DND-41 (cell line): ENCODE data around the gene SRP68.

Experiments used
- ATAC-seq: fragments of 200-7000 bp; cut with Tn5 transposase; 3 replicates; pipeline ENCODE4 v1.9.1; 2021; ENCODE audit warnings: low read depth; ENCODE audit not compliant: insufficient read depth
- DNase-seq: peaks from one replicate; pipeline ENCODE4 v3.0.0-alpha.2; 2020
- H2AFZ ChIP-seq: 2 replicates; pipeline ENCODE4 v1.6.0; 2012; ENCODE audit warnings: low read depth, low read length
- H3K27ac ChIP-seq: 2 replicates; pipeline ENCODE4 v1.5.1; 2012; ENCODE audit warnings: low read length, inconsistent platforms
- H3K27me3 ChIP-seq: fragments of 200-600 bp; sonication (generic); 2 replicates; pipeline ENCODE4 v1.6.0; 2012; ENCODE audit warnings: low read length, mild to moderate bottlenecking, inconsistent platforms; ENCODE audit not compliant: insufficient read depth, poor library complexity
- H3K36me3 ChIP-seq: 2 replicates; pipeline ENCODE4 v1.5.1; 2012; ENCODE audit warnings: low read length, inconsistent platforms; ENCODE audit not compliant: insufficient read depth
- H3K4me1 ChIP-seq: 2 replicates; pipeline ENCODE4 v1.5.1; 2012; ENCODE audit warnings: mild to moderate bottlenecking, low read length; ENCODE audit not compliant: insufficient read depth
- H3K4me2 ChIP-seq: 2 replicates; pipeline ENCODE4 v1.6.0; 2012; ENCODE audit warnings: mild to moderate bottlenecking, moderate library complexity, low read length, inconsistent platforms; ENCODE audit not compliant: insufficient read depth
- H3K4me3 ChIP-seq, 2 experiments: fragments of 200-600 bp in 1 of 2; shearing (Covaris generic) in 1 of 2; 2 replicates each; pipeline ENCODE4 v1.5.1; 2012 to 2016; ENCODE audit warnings: inconsistent platforms in 2 of 2, low read length in 2 of 2, mild to moderate bottlenecking in 2 of 2, low read depth in 1 of 2, moderate library complexity in 1 of 2
- H3K79me2 ChIP-seq: 2 replicates; pipeline ENCODE4 v1.6.0; 2012; ENCODE audit warnings: low read length, inconsistent platforms; ENCODE audit not compliant: insufficient read depth
- H3K9ac ChIP-seq: 2 replicates; pipeline ENCODE4 v1.6.0; 2012; ENCODE audit warnings: low read depth, mild to moderate bottlenecking, inconsistent platforms, low read length, moderate library complexity
- H3K9me3 ChIP-seq: 2 replicates; pipeline ENCODE4 v1.5.1; 2012; ENCODE audit warnings: low read length, moderate library complexity, mild to moderate bottlenecking, inconsistent platforms; ENCODE audit not compliant: insufficient read depth, severe bottlenecking
- H4K20me1 ChIP-seq: 2 replicates; pipeline ENCODE4 v1.6.0; 2012; ENCODE audit warnings: low read length; ENCODE audit not compliant: insufficient read depth
- CTCF ChIP-seq: IDR thresholded peaks from 2 replicates; pipeline ENCODE4 v1.5.1; 2012; ENCODE audit warnings: borderline replicate concordance, low read length, moderate library complexity, mild to moderate bottlenecking; ENCODE audit not compliant: poor library complexity, severe bottlenecking; ENCODE audit errors: extremely low read depth
- EZH2 ChIP-seq: IDR thresholded peaks from 3 replicates; pipeline ENCODE4 v1.6.1; 2012; ENCODE audit warnings: borderline replicate concordance, low read depth, mild to moderate bottlenecking, moderate library complexity, low read length, inconsistent platforms; ENCODE audit not compliant: severe bottlenecking

Gene SRP68

GRCh38 chr17:76085731-76086366 lies 13.5 kb upstream of the SRP68 start:
- DNase-seq (no peak), ATAC-seq (no peak)
- Histone ChIP-seq H3K27ac (no peak overlapping the region), H3K79me2 (no peaks in the 10 kb centered on the region), H2AFZ (no peak overlapping the region), H3K36me3 (peaks cover 81% of the 10 kb centered on the region), H3K27me3 (no peaks in the 10 kb centered on the region), H3K9ac (no peak overlapping the region), H3K9me3 (no peaks in the 10 kb centered on the region), H3K4me3 (no peak overlapping the region), H4K20me1 (no peaks in the 10 kb centered on the region; the same call in 1 of the 2 replicates), H3K4me2 (no peak overlapping the region), H3K4me1 (no peaks in the 10 kb centered on the region)
- TF ChIP-seq EZH2, result no peak
- no peak for TF ChIP-seq CTCF

DNA sequence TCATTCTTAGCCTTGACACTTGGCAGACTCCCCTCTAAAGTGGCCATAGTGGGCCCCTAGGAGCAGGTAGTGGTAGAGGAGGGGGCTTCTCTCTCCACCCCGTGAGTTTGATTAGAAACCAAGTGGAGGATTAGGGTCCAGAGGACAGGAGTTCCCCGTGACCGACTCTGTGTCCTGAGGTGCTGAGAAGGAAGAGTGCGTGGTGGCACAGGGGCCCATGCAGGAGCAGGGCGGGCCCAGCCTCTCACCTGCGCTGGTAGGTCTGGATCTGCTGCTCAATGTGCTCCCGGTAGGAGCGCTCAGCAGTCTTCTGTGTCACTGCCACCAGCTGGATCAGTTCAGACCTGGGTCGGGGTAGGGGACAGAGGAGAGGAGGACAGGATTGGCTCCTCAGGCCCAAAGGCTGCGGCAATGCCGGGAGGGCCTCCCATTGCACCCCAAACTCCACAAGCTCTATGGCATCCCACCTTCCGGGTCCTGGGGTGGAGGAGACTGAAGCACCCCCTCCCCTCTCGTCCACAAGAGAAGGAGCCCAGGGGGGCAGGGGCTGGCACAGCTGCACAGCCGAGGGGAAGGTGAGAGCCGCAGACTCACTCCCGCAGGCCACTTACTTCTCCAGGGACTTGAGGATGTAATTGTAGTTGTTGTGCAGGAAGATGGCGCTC lies 12.9 kb upstream of the SRP68 start:
- Histone ChIP-seq H3K9ac (no peak overlapping the region), H4K20me1 (no peaks in the 10 kb centered on the region; the same call in 1 of the 2 replicates), H3K4me3 (no peak overlapping the region), H3K27me3 (no peaks in the 10 kb centered on the region), H3K4me2 (no peak overlapping the region), H3K27ac (no peak overlapping the region), H3K9me3 (no peaks in the 10 kb centered on the region), H3K4me1 (peaks cover 4% of the 10 kb centered on the region), H2AFZ (no peak overlapping the region), H3K79me2 (no peaks in the 10 kb centered on the region), H3K36me3 (peaks cover 76% of the 10 kb centered on the region)
- no peak for DNase-seq
- TF ChIP-seq CTCF, result no peak
- TF ChIP-seq EZH2, result no peak
- ATAC-seq, result no peak

GRCh38 chr17:76083536-76084182 lies 11.3 kb upstream of the SRP68 start:
- no peak overlapping the region for H3K27ac ChIP-seq
- no peak for TF ChIP-seq EZH2
- TF ChIP-seq CTCF, result no peak
- no peak for ATAC-seq
- no peak overlapping the region for H3K9ac ChIP-seq
- H4K20me1 ChIP-seq, result no peaks in the 10 kb centered on the region; the same call in 1 of the 2 replicates
- no peak overlapping the region for H3K4me2 ChIP-seq
- H3K79me2 ChIP-seq, result no peaks in the 10 kb centered on the region
- H3K4me3 ChIP-seq, result no peak overlapping the region
- no peak for DNase-seq
- no peaks in the 10 kb centered on the region for H3K9me3 ChIP-seq
- H2AFZ ChIP-seq, result no peak overlapping the region
- H3K36me3 ChIP-seq, result peaks cover 60% of the 10 kb centered on the region
- H3K27me3 ChIP-seq, result no peaks in the 10 kb centered on the region
- peaks cover 10% of the 10 kb centered on the region for H3K4me1 ChIP-seq
